Cortex of kidney (tissue), 1 donor: ENCODE results near the gene MLLT3.

Experiments used
- DNase-seq: peaks from one replicate; lab custom pipeline; 2025; lab: John Stamatoyannopoulos, UW

MLLT3 gene

DNA sequence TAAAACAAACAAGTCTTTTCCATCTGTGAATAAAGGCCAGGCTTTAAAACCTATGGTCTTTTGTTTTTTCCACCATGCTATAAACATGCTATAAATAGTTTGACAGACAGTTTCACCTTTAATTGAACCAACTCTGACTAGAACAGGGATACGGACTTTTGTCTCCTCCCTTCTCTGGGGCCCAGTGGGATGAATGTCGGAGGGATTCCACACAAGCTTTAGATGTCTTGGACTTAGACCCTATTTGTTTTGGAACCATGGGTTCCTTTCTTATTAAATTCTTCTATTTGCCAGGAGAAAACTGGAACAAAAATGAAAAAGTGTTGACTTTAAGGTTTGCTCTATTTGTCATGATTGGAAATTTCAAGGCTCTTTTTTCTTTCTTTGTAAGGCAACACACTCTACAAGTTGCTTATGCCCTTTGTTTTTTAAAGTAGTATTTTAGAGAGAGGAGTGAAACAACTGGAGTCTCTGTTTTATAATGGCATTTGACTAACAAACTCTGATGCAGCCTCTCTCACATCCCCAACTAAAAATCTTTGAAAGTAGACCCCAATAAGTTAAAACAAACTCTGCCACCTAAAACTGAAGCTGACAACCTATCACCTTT lies 145.3 kb downstream of the MLLT3 start:
- DNase-seq = no peak

DNA sequence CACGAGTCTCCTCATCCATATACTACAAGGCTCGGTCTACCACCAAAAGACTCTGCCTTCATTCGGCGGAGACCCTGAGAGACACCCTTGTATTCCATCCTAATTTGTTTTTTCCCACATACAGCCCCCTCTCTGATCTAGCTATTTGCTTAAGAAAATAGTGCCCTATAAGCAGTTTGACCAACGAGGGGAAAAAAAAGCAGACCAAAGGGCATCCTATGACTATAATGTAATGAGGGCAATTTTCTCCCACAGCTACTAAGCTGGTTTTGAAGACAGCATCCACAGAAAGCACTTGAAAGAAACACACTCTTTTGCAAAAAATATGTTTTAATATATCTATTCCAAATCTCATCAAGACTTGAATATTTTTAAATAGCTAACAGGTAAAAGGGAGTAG lies 147.8 kb downstream of the MLLT3 start:
- DNase-seq = no peak

- DNase-seq = no peak
Observed at GRCh38 chr9:20473515-20474013, 148.7 kb downstream of the MLLT3 start.

GRCh38 chr9:20472342-20473045 lies 149.8 kb downstream of the MLLT3 start:
- no peak for DNase-seq

DNA sequence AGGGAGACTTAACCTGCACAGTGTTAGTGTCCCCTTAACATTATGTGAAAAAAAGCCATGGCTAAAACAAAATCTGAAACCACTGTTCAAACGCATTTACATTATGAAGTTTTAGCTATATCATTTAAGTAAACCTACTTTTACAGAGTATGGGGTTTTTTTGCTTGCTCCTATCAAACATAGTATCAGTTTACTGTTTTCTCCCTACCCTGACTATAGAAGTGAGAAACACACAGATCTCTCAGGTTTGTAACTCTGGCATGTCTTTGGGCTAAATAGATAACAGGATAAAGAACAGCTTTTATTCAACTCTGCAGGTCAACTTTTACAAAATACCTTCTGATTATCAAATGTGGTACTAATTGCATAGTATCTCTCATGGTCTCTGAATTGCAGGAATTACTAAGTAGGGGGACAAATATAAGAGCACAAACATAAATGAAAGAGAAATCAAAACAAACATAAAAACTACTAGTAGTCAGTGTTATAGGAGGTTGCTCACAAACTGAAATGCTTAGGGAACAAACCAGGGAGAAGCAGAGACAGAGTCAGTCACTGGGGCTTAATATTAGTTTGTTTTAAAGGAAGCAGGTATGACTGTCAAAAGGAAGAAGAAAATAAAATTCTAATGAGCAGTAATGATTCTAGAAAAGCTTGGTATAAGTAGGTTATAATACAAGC lies 155.8 kb downstream of the MLLT3 start:
- no peak for DNase-seq

- DNase-seq = no peak
Observed at GRCh38 chr9:20464242-20464641, 158.1 kb downstream of the MLLT3 start.

GRCh38 chr9:20463823-20464222 lies 158.5 kb downstream of the MLLT3 start:
- DNase-seq = no peak

GRCh38 chr9:20462410-20462809 lies 159.9 kb downstream of the MLLT3 start:
- DNase-seq = no peak

GRCh38 chr9:20447291-20447690 lies 175.0 kb downstream of the MLLT3 start:
- DNase-seq = no peak

GRCh38 chr9:20446248-20446647 lies 176.1 kb downstream of the MLLT3 start:
- DNase-seq = no peak

GRCh38 chr9:20442461-20443319 lies 179.6 kb downstream of the MLLT3 start:
- no peak for DNase-seq

GRCh38 chr9:20441711-20442423 lies 180.4 kb downstream of the MLLT3 start:
- no peak for DNase-seq

DNA sequence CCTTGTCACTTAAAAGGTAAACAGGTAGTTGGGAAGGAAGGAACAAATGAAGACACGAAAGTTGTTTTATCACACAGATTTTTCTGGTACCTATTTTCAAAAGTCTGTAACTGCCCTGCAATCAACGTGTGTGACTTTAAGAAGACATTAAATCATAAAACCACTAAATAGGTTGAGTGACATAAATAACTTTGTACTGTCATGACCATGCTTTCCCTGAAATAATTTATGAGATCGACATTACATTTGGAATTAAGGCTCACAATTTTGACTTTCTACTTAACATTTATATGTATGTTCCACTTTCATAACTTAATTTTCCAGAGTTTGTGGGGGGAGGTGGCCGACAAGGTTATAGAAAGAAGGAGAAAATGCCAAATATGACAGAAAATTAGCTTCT lies 181.1 kb downstream of the MLLT3 start:
- DNase-seq = no peak

GRCh38 chr9:20437476-20437875 lies 184.8 kb downstream of the MLLT3 start:
- DNase-seq = no peak

DNA sequence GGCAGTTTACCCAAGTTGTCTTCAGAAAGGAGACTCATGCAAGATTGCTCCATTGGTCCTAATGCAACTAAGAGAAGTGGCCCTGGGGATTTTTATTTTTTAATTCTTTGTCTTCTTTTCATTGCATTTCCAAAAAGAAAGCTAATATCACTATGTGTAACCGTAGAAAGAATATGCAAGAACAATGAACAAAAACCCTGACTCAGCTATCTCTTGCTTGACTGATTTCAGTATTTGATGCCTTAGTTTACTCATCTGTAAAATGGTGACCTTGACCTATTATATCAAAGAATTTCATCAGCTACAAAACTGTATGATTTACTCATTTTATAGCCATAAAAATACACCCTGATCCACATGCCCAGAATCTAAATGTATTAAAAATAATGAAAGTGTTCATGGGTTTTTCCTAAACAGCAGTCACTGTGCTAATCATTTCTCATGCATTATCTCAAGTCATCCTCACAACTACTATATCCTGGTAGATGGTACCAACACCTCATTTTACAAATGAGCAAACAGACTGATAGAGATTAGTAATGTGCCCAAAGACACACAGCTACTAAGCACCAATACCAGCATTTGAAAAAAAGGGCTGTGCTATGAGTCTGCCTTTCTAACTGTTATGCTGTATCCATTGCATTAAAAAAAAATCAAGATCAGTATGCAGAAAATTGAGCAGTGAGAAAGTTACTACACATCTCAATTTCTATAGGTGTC lies 185.7 kb downstream of the MLLT3 start:
- no peak for DNase-seq

GRCh38 chr9:20428976-20429375 lies 193.3 kb downstream of the MLLT3 start:
- no peak for DNase-seq

DNA sequence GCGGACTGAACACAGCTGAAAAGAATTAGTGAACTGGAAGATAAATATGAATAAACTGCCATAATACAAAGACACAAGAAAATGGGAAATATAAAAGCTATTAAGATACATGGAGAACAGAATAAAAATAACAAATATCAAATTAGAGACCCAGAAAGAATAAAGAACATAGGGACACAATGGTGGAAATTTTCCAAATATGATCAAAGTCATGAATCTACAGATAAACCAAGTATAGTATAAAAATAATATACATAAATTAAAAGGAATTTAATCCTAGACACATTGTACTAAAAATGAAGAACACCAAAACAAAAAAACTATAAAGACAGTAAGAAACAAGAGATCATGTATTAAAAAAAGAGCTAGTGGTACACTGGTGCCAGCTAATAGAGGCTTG lies 194.9 kb downstream of the MLLT3 start:
- no peak for DNase-seq

- no peak for DNase-seq
Observed at GRCh38 chr9:20426019-20426418, 196.3 kb downstream of the MLLT3 start.

DNA sequence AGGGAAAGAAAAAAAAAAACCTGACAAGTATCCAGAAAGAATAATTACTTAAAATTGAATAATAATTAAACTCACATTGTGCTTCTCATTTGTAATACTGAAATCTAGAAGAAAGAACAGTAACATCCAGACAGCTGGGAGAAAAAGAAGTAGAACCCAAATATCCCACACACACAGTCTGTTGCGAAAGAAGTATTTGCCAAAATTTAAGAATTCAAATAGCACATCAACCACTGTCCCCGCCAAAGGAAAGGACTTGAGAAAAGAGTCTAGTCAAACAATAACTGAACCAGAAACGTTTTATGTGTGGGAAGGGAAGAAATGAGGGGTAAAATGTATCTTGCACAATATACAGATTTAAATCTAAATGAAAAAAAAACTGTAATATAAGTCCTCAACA lies 202.8 kb downstream of the MLLT3 start:
- no peak for DNase-seq

GRCh38 chr9:20418485-20418884 lies 203.8 kb downstream of the MLLT3 start:
- no peak for DNase-seq
